Liver (tissue), 9 donors: Measurements from ENCODE around the gene HLA-DRB5. TPM values are rescaled to one million over a fixed set of nuclear protein-coding genes. Genes with fewer than 3 reads are reported as not detected.

ENCODE experiments used
- DNase-seq: peaks from one replicate; pipeline ENCODE4 v3.0.0-alpha.2; 2017; ENCODE audit warnings: low spot score
- H3K27ac ChIP-seq, 2 donors: one replicate each; pipeline ENCODE4 v1.7.0; 2013; ENCODE audit warnings: inconsistent platforms in 2 of 2, low read length in 2 of 2, control low read depth in 1 of 2, low read depth in 1 of 2, mild to moderate bottlenecking in 1 of 2
- H3K27me3 ChIP-seq, 4 donors: one replicate each; pipeline versions ENCODE4 v1.6.1 to v1.7.0; 2013; ENCODE audit warnings: low read length in 3 of 4, inconsistent platforms in 1 of 4, mild to moderate bottlenecking in 1 of 4, moderate library complexity in 1 of 4; ENCODE audit not compliant: control insufficient read depth in 4 of 4, insufficient read depth in 4 of 4
- H3K36me3 ChIP-seq, 4 donors: one replicate each; pipeline versions ENCODE4 v1.6.1 to v1.7.0; 2013; ENCODE audit warnings: low read length in 3 of 4, mild to moderate bottlenecking in 3 of 4, low read depth in 1 of 4, moderate library complexity in 1 of 4; ENCODE audit not compliant: control insufficient read depth in 4 of 4, insufficient read depth in 3 of 4
- H3K4me1 ChIP-seq, 4 donors: one replicate each; pipeline versions ENCODE4 v1.6.1 to v1.7.0; 2013; ENCODE audit warnings: low read length in 3 of 4, mild to moderate bottlenecking in 3 of 4, moderate library complexity in 1 of 4; ENCODE audit not compliant: control insufficient read depth in 4 of 4, insufficient read depth in 4 of 4
- H3K4me3 ChIP-seq, 3 donors: one replicate each; pipeline versions ENCODE4 v1.6.1 to v1.7.0; 2013; ENCODE audit warnings: low read length in 3 of 3, control low read depth in 1 of 3, low read depth in 1 of 3, mild to moderate bottlenecking in 1 of 3
- H3K9ac ChIP-seq, 2 donors: one replicate each; pipeline ENCODE4 v1.7.0; 2013; ENCODE audit warnings: low read length in 2 of 2, mild to moderate bottlenecking in 2 of 2, moderate library complexity in 2 of 2, control low read depth in 1 of 2, low read depth in 1 of 2
- H3K9me3 ChIP-seq, 4 donors: one replicate each; pipeline versions ENCODE4 v1.6.1 to v1.7.0; 2013; ENCODE audit warnings: low read length in 3 of 4; ENCODE audit not compliant: control insufficient read depth in 4 of 4
- ATF3 ChIP-seq: IDR thresholded peaks from 2 replicates; pipeline ENCODE4 v1.6.1; 2016; ENCODE audit warnings: antibody characterized with exemption
- CTCF ChIP-seq: fragments of 150-350 bp; IDR thresholded peaks from 2 replicates; pipeline ENCODE4 v1.5.1; 2017; ENCODE audit warnings: improper control_type of control experiment, low read depth, low read length; ENCODE audit not compliant: missing input control
- EGR1 ChIP-seq, 2 donors: IDR thresholded peaks; 2 replicates each; pipeline ENCODE4 v1.6.1; 2016 to 2018; ENCODE audit warnings: antibody characterized with exemption in 2 of 2, low read depth in 2 of 2
- FOXA1 ChIP-seq: IDR thresholded peaks from 2 replicates; pipeline ENCODE4 v1.6.1; 2016; ENCODE audit warnings: antibody characterized with exemption
- GABPA ChIP-seq, 2 donors: IDR thresholded peaks in 1 of 2; conservative IDR thresholded peaks in 1 of 2; 2 replicates each; pipeline ENCODE4 v1.6.1; 2016; ENCODE audit warnings: antibody characterized with exemption in 2 of 2, mild to moderate bottlenecking in 1 of 2, moderate library complexity in 1 of 2
- HNF4A ChIP-seq, 2 donors: conservative IDR thresholded peaks; 2 replicates each; pipeline ENCODE4 v1.6.1; 2016; ENCODE audit warnings: antibody characterized with exemption in 2 of 2, mild to moderate bottlenecking in 2 of 2
- HNF4G ChIP-seq: IDR thresholded peaks from 2 replicates; pipeline ENCODE4 v1.6.1; 2016; ENCODE audit warnings: antibody characterized with exemption
- JUND ChIP-seq, 2 donors: IDR thresholded peaks; 2 replicates each; pipeline ENCODE4 v1.6.1; 2016; ENCODE audit warnings: antibody characterized with exemption in 2 of 2
- MAX ChIP-seq: IDR thresholded peaks from 2 replicates; pipeline ENCODE4 v1.6.1; 2016; ENCODE audit warnings: antibody characterized with exemption
- NR2F2 ChIP-seq: IDR thresholded peaks from 2 replicates; pipeline ENCODE4 v1.6.1; 2016; ENCODE audit warnings: antibody characterized with exemption
- RAD21 ChIP-seq, 2 donors: IDR thresholded peaks; 2 replicates each; pipeline ENCODE4 v1.6.1; 2016; ENCODE audit warnings: antibody characterized with exemption in 2 of 2, mild to moderate bottlenecking in 2 of 2
- RXRA ChIP-seq, 2 donors: IDR thresholded peaks; 2 replicates each; pipeline ENCODE4 v1.6.1; 2017 to 2018; ENCODE audit warnings: antibody characterized with exemption in 2 of 2, mild to moderate bottlenecking in 1 of 2
- SP1 ChIP-seq: IDR thresholded peaks from 2 replicates; pipeline ENCODE4 v1.6.1; 2018; ENCODE audit warnings: antibody characterized with exemption, mild to moderate bottlenecking
- TAF1 ChIP-seq: conservative IDR thresholded peaks from 2 replicates; pipeline ENCODE4 v1.6.1; 2016; ENCODE audit warnings: antibody characterized with exemption, mild to moderate bottlenecking
- YY1 ChIP-seq: IDR thresholded peaks from 2 replicates; pipeline ENCODE4 v1.6.1; 2016; ENCODE audit warnings: antibody characterized with exemption, mild to moderate bottlenecking
- ZBTB33 ChIP-seq: IDR thresholded peaks from 2 replicates; pipeline ENCODE4 v1.6.1; 2016; ENCODE audit warnings: antibody characterized with exemption
- WGBS: extraction: QIAGEN DNeasy Blood & Tissue Kit; methylation state at CpG from one replicate; pipeline ENCODE4 v1.1.7; 2013; 5-methylcytosine and 5-hydroxymethylcytosine counted together
- polyA plus RNA-seq, 2 donors: library from polyadenylated mRNA; stranded (reverse) in 1 of 2; unstranded in 1 of 2; fragments of 200-250 nt in 1 of 2; fragments of >200 nt in 1 of 2; fragmentation: Nextera tagmentation in 1 of 2; extraction: Ambion mirVana in 1 of 2; gene quantifications; one replicate each; pipeline versions ENCODE4 v1.2.1 to v1.2.3, GENCODE V29; 2013 to 2015
- total RNA-seq, 2 donors: library from RNA; depleted of rRNA; stranded (reverse); fragments of >200 nt; gene quantifications; one replicate each; pipeline ENCODE4 v1.2.3, GENCODE V29; 2014
- donor health status: healthy.
- donor health status: healthy.
- donor health status: healthy.
- donor health status: healthy.
- donor health status: healthy.

The HLA-DRB5 gene
- total and polyA plus RNA-seq, 4 donors = 0.36 to 42.9 (median 2.8) TPM

GRCh38 chr6:32562940-32563339 is 32.9 kb upstream of the HLA-DRB5 start:
- Histone ChIP-seq H3K4me1 (no peaks in the 10 kb centered on the region), H3K4me3 (no peak overlapping the region), H3K9me3 (no peaks in the 10 kb centered on the region), H3K9ac (no peak overlapping the region), H3K27ac (no peak overlapping the region), H3K36me3 (no peaks in the 10 kb centered on the region), H3K27me3 (no peaks in the 10 kb centered on the region)
- no peak for DNase-seq
- TF ChIP-seq TAF1 (no peak), RXRA (IDR thresholded peaks at IDR 0.05) (no peak), MAX (no peak), HNF4G (no peak), SP1 (no peak), EGR1 (IDR thresholded peaks at IDR 0.05; ENCODE audit: low read depth in 2 of 2) (no peak), FOXA1 (no peak), NR2F2 (no peak)
- WGBS = 39% methylated on average over 2 of the region's 2 CpGs

- Histone ChIP-seq H3K9me3 (no peaks in the 10 kb centered on the region), H3K27me3 (no peaks in the 10 kb centered on the region), H3K36me3 (no peaks in the 10 kb centered on the region), H3K4me3 (no peak overlapping the region), H3K9ac (no peak overlapping the region), H3K27ac (no peak overlapping the region), H3K4me1 (no peaks in the 10 kb centered on the region)
- no peak for TF ChIP-seq TAF1
- no peak for TF ChIP-seq ZBTB33
- no peak for TF ChIP-seq GABPA (IDR thresholded peaks at IDR 0.05 in 1 of 2, conservative IDR thresholded peaks at IDR 0.05 in 1 of 2)
- no peak for TF ChIP-seq RAD21 (IDR thresholded peaks at IDR 0.05)
- TF ChIP-seq HNF4A (conservative IDR thresholded peaks at IDR 0.05) = no peak
- TF ChIP-seq YY1 = no peak
- no peak for TF ChIP-seq EGR1 (IDR thresholded peaks at IDR 0.05; ENCODE audit: low read depth in 2 of 2)
- no peak for TF ChIP-seq JUND (IDR thresholded peaks at IDR 0.05)
- no peak for TF ChIP-seq MAX
- TF ChIP-seq RXRA (IDR thresholded peaks at IDR 0.05) = no peak
- TF ChIP-seq FOXA1 = no peak
- TF ChIP-seq ATF3 = no peak
- no peak for TF ChIP-seq NR2F2
- TF ChIP-seq CTCF = no peak
- WGBS = 69% methylated on average over 7 of the region's 7 CpGs
- no peak for DNase-seq
Observed at GRCh38 chr6:32559747-32560146, 29.7 kb upstream of the HLA-DRB5 start.
